K562 (cell line): ENCODE results near the gene NELL1. TPM values are rescaled to one million over a fixed set of nuclear protein-coding genes. Genes with fewer than 3 reads are reported as not detected.

ENCODE experiments used
- ATAC-seq: fragments of 200-7000 bp; cut with Tn5 transposase; 3 replicates; pipeline ENCODE4 v1.9.1; 2020; ENCODE audit warnings: moderate library complexity
- Bru-seq: library from RNA; stranded (reverse); fragments of 400-500 nt; gene quantifications from one replicate; lab custom pipeline; 2021; lab: Mats Ljungman, UMichigan
- BruChase-seq, 2 experiments: library from RNA; stranded (reverse); fragments of 400-500 nt; gene quantifications; one replicate each; lab custom pipeline; 2021; lab: Mats Ljungman, UMichigan
- BruUV-seq: library from RNA; stranded (reverse); fragments of 400-500 nt; replicated peaks from 2 replicates; lab custom pipeline; 2021; lab: Mats Ljungman, UMichigan
- CTCF ChIA-PET: fragments of 300-600 bp; formaldehyde crosslinking; extraction: SDS; loops from one replicate; lab custom pipeline; 2021; ENCODE audit warnings: low intra/inter-chr PET ratio; lab: Yijun Ruan, JAX
- POLR2A ChIA-PET: fragments of 300-600, 350-650 bp; sonication (Branson Sonifier 250); formaldehyde crosslinking; extraction: SDS; loops from one replicate; lab custom pipeline; 2021; ENCODE audit warnings: antibody characterized with exemption, inconsistent platforms; lab: Yijun Ruan, JAX
- DNase-seq, 4 experiments: peaks; one replicate each; pipeline versions ENCODE4 v3.0.0 to v3.0.0-alpha.2; 2011 to 2018; ENCODE audit warnings: low spot score in 3 of 4, mixed read lengths in 3 of 4; ENCODE audit errors: extremely low read depth in 1 of 4
- FAIRE-seq: peaks from 2 replicates; lab custom pipeline; 2011; peaks lifted over from hg19 to GRCh38; lab: Jason Lieb, UNC
- H2AFZ ChIP-seq: 2 replicates; pipeline ENCODE4 v1.6.0; 2011; ENCODE audit warnings: low read depth, low read length, control low read depth, inconsistent platforms
- H3K27ac ChIP-seq: fragments of 200-600 bp; 3 replicates; pipeline ENCODE4 v1.8.0; 2011; ENCODE audit warnings: low read depth, mild to moderate bottlenecking, control low read depth, inconsistent platforms, low read length, moderate library complexity, mixed read lengths; ENCODE audit errors: extremely low read depth
- H3K27me3 ChIP-seq, 2 experiments: fragments of 300-600 bp in 1 of 2; 2 replicates in 1 of 2; 3 replicates in 1 of 2; pipeline versions ENCODE4 v1.6.0 to v1.8.0; 2011; ENCODE audit warnings: inconsistent platforms in 2 of 2, low read length in 2 of 2, mild to moderate bottlenecking in 1 of 2, mixed read lengths in 1 of 2, moderate library complexity in 1 of 2; ENCODE audit not compliant: control insufficient read depth in 2 of 2, insufficient read depth in 2 of 2
- H3K36me3 ChIP-seq: fragments of 300-600 bp; 3 replicates; pipeline ENCODE4 v1.8.0; 2011; ENCODE audit warnings: mild to moderate bottlenecking, low read length, inconsistent platforms; ENCODE audit not compliant: control insufficient read depth, insufficient read depth
- H3K4me1 ChIP-seq, 2 experiments: fragments of 200-600 bp in 1 of 2; replicated peaks in 1 of 2; 2 replicates in 1 of 2; 3 replicates in 1 of 2; pipeline versions ENCODE4 v1.5.1 to v1.8.0; 2011; ENCODE audit warnings: inconsistent platforms in 2 of 2, low read length in 2 of 2, mild to moderate bottlenecking in 1 of 2, mixed read lengths in 1 of 2, moderate library complexity in 1 of 2; ENCODE audit not compliant: control insufficient read depth in 2 of 2, insufficient read depth in 2 of 2
- H3K4me2 ChIP-seq: 2 replicates; pipeline ENCODE4 v1.6.1; 2011; ENCODE audit warnings: low read length, control low read depth, inconsistent platforms, mixed read lengths; ENCODE audit not compliant: insufficient read depth
- H3K4me3 ChIP-seq: fragments of 200-600 bp; sonication (generic), shearing (Covaris generic); 2 replicates; pipeline ENCODE4 v1.5.1; 2016; ENCODE audit warnings: control low read depth, inconsistent platforms
- H3K79me2 ChIP-seq: fragments of 200-600 bp; 3 replicates; pipeline ENCODE4 v1.8.0; 2011; ENCODE audit warnings: low read length, inconsistent platforms; ENCODE audit not compliant: control insufficient read depth, insufficient read depth
- H3K9ac ChIP-seq, 2 experiments: 2 replicates each; pipeline versions ENCODE4 v1.6.0 to v1.6.1; 2011; ENCODE audit warnings: low read depth in 2 of 2, low read length in 2 of 2, control low read depth in 1 of 2, inconsistent platforms in 1 of 2, mild to moderate bottlenecking in 1 of 2, mixed read lengths in 1 of 2; ENCODE audit not compliant: insufficient read depth in 1 of 2
- H3K9me1 ChIP-seq: one replicate; pipeline ENCODE4 v1.6.0; 2011; ENCODE audit warnings: inconsistent platforms, mild to moderate bottlenecking, low read length, moderate library complexity; ENCODE audit not compliant: control insufficient read depth, insufficient read depth
- H3K9me3 ChIP-seq: replicated peaks from 2 replicates; pipeline ENCODE4 v1.5.1; 2011; ENCODE audit warnings: low read depth, low read length, inconsistent platforms; ENCODE audit not compliant: control insufficient read depth, insufficient read depth
- H4K20me1 ChIP-seq: replicated peaks from 2 replicates; pipeline ENCODE4 v1.6.1; 2011; ENCODE audit warnings: low read length, inconsistent platforms, mixed read lengths; ENCODE audit not compliant: control insufficient read depth, insufficient read depth
- CLOCK ChIP-seq: fragments of 250-450 bp; sonication (Bioruptor Pico); IDR thresholded peaks from 2 replicates; pipeline ENCODE4 v1.4.0; 2020; ENCODE audit warnings: mild to moderate bottlenecking, moderate library complexity, borderline replicate concordance
- FOXO4 ChIP-seq: fragments of 450-650 bp; formaldehyde crosslinking; IDR thresholded peaks from 2 replicates; pipeline ENCODE4 v1.4.0; 2020; ENCODE audit warnings: mild to moderate bottlenecking, moderate library complexity
- HLTF ChIP-seq: fragments of 450-650 bp; IDR thresholded peaks from 2 replicates; pipeline ENCODE4 v1.6.1; 2016
- MECOM ChIP-seq: fragments of 250-450 bp; sonication (Bioruptor Pico); IDR thresholded peaks from 2 replicates; pipeline ENCODE4 v1.8.0; 2022; ENCODE audit warnings: inconsistent platforms
- RBM15 ChIP-seq: fragments of 200-400 bp; formaldehyde crosslinking; IDR thresholded peaks from 2 replicates; pipeline ENCODE4 v1.6.1; 2018; ENCODE audit warnings: mild to moderate bottlenecking, low read length, moderate library complexity; ENCODE audit not compliant: insufficient read depth
- TSC22D4 ChIP-seq: fragments of 450-650 bp; IDR thresholded peaks from 2 replicates; pipeline ENCODE4 v1.6.1; 2016; ENCODE audit warnings: missing genetic modification characterization, missing biosample characterization, control low read depth
- USF1 ChIP-seq: sonication (generic); formaldehyde crosslinking; IDR thresholded peaks from 2 replicates; pipeline ENCODE4 v1.9.0; 2022; ENCODE audit warnings: mild to moderate bottlenecking, missing genetic modification reagents
- XRCC5 ChIP-seq: fragments of 200-400 bp; formaldehyde crosslinking; IDR thresholded peaks from 2 replicates; pipeline ENCODE4 v1.6.1; 2017; ENCODE audit warnings: low read depth, mild to moderate bottlenecking, low read length
- WGBS: fragments of 100-300 bp; shearing (Covaris generic); methylation state at CpG from one replicate; pipeline ENCODE4 v1.1.6; 2016; ENCODE audit warnings: low coverage, mixed read lengths; ENCODE audit not compliant: insufficient coverage; ENCODE audit errors: missing lambda C conversion rate; 5-methylcytosine and 5-hydroxymethylcytosine counted together
- in situ Hi-C: fragments of 300-500 bp; cut with MboI; formaldehyde crosslinking; loops from 4 replicates; pipeline ENCODE4 v1.15.0; 2018; ENCODE audit warnings: inconsistent platforms, mixed read lengths
- intact Hi-C: fragments of 100-400 bp; cut with micrococcal nuclease; formaldehyde crosslinking; loops from 2 replicates; pipeline ENCODE4 v1.14.2; 2022
- long read RNA-seq, 3 experiments: library from polyadenylated mRNA in 2 of 3; library from RNA in 1 of 3; unstranded in 2 of 3; stranded (forward) in 1 of 3; transcript quantifications; one replicate each; pipeline ENCODE4 v2.0.0, GENCODE V29; 2019 to 2022
- polyA minus RNA-seq, 3 experiments: library from RNA; depleted of rRNA, polyadenylated mRNA; stranded (reverse); fragments of >200 nt; gene quantifications; 2 replicates each; pipeline ENCODE4 v1.2.3, GENCODE V29; 2011
- polyA plus RNA-seq, 8 experiments: library from polyadenylated mRNA; depleted of rRNA in 4 of 8; stranded (reverse) in 5 of 8; unstranded in 3 of 8; fragments of >200 nt; fragmentation: Nextera tagmentation in 2 of 8; fragmentation: Illumina TruSeq in 1 of 8; extraction: Ambion mirVana in 2 of 8; extraction: Trizol in 1 of 8; gene quantifications; 2 replicates each; pipeline versions ENCODE4 v1.2.1 to v1.2.3, GENCODE V29; 2011 to 2014; ENCODE audit warnings: inconsistent platforms in 1 of 8, missing spikeins in 1 of 8
- total RNA-seq, 7 experiments: library from RNA; depleted of rRNA in 6 of 7; stranded (reverse); fragments of >200 nt in 6 of 7; fragmentation: Illumina TruSeq in 2 of 7; extraction: Trizol in 2 of 7; gene quantifications; 2 replicates each; pipeline versions ENCODE4 v1.2.1 to v1.2.3, GENCODE V29; 2011 to 2021; ENCODE audit warnings: low replicate concordance in 1 of 7
- TF ChIP-seq, protein P1 (sequence below): fragments of 450-650 bp; formaldehyde crosslinking; IDR thresholded peaks from 2 replicates; pipeline ENCODE4 v1.4.0; 2020; ENCODE audit warnings: mild to moderate bottlenecking, moderate library complexity

NELL1 gene
- not detected in 2 replicates for total RNA-seq (2011; cell fraction: chromatin; rRNA removed; ENCODE audit: low replicate concordance)
- total RNA-seq (2011; cell fraction: nucleolus; rRNA removed): not detected in 2 replicates
- total RNA-seq (2011; cell fraction: nucleoplasm; rRNA removed): not detected in 2 replicates
- total RNA-seq (2014; rRNA removed) (not detected in 2 replicates), total RNA-seq (2014; rRNA removed; fragmentation: Illumina TruSeq; extraction: Trizol) (not detected in 2 replicates), total RNA-seq (2015; rRNA removed; fragmentation: Illumina TruSeq; extraction: Trizol) (not detected in 2 replicates), total RNA-seq (2021) (not detected in 2 replicates), polyA plus RNA-seq (2011; rRNA removed) (not detected in 2 replicates), polyA plus RNA-seq (2014; fragmentation: Illumina TruSeq; extraction: Trizol) (not detected in 2 replicates), polyA plus RNA-seq (2014; fragmentation: Nextera tagmentation; extraction: Ambion mirVana) (not detected), polyA plus RNA-seq (2014; rRNA removed) (not detected in 2 replicates), polyA minus RNA-seq (2011; rRNA and poly(A)+ RNA removed) (not detected in 2 replicates), Bru-seq, nascent RNA (percentile 1 among the genes with signal in this experiment), BruChase-seq, experiment 1, labeled RNA remaining after a 2-hour chase (percentile 0 among the genes with signal in this experiment), BruChase-seq, experiment 2, labeled RNA remaining after a 6-hour chase (percentile 0 among the genes with signal in this experiment)
- not detected in 2 replicates for polyA plus RNA-seq (2011; cell fraction: cytosol; rRNA removed)
- not detected in 2 replicates for polyA plus RNA-seq (2011; cell fraction: nucleus; rRNA removed)
- not detected in 2 replicates for polyA plus RNA-seq (2012)
- not detected in 2 replicates for polyA minus RNA-seq (2011; cell fraction: cytosol; rRNA and poly(A)+ RNA removed)
- not detected in 2 replicates for polyA minus RNA-seq (2011; cell fraction: nucleus; rRNA and poly(A)+ RNA removed)
- long read RNA-seq, experiment 1: 0 reads
- long read RNA-seq, experiment 2: 0 reads
- long read RNA-seq, experiment 3: 0 reads

DNA sequence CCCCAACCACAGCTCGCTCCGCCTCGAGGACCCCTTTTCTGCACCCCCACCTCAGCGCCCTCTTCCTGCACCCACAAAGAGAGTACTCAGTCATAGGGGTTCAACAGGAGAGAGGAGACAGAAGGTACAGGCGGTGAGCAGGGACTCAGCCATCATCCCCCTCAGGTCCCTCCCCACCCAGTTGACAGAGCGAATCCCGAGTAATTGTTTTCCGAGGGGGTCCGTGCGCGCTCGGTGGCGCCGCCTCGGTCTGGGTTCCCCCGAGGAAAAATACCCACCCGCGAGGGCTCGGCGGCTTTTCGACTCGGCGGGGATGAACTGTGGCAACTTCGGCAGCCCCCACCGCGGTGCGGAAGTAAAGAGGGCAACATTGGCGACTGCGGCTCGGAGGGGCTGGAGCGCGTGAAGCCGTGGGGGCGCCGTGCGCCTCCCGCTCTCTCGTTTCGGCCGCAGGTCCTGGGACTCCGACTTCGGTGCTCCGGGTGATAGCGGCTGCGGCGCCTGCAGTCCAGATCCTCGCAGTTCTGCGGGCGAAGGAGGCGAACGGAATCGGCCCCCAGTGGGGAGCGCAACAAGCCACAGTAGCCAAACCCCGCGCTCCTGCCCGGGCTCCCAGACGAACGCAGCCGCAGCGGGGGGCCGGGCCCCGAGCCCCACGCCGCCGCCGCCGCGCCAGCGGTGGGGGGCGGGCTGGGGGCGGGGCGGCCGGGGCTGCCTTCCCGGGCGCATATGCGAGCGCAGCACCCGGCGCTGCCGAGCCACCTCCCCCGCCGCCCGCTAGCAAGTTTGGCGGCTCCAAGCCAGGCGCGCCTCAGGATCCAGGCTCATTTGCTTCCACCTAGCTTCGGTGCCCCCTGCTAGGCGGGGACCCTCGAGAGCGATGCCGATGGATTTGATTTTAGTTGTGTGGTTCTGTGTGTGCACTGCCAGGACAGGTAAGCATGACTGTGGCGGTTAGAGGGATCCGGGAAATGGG is at the start of gene NELL1:
Gene NELL1 (plus strand): TSS at position 743 of the 976 bp plus-strand sequence.
- no peak for ATAC-seq
- no peaks in the 10 kb centered on the region for H3K79me2 ChIP-seq
- no peak within 1 kb of the TSS for H2AFZ ChIP-seq
- DNase-seq: no peak
- H3K27ac ChIP-seq: no peak within 1 kb of the TSS
- H3K9me3 ChIP-seq: no peaks in the 10 kb centered on the region
- H4K20me1 ChIP-seq: no peaks in the 10 kb centered on the region
- WGBS: 9% methylated on average over 42 of the region's 93 CpGs
- ChIA-PET CTCF (no interaction called here), POLR2A (no interaction called here)
- H3K36me3 ChIP-seq: no peaks in the 10 kb centered on the region
- no peak within 1 kb of the TSS for H3K4me3 ChIP-seq
- H3K4me2 ChIP-seq: no peak within 1 kb of the TSS
- no peak within 1 kb of the TSS for H3K9ac ChIP-seq
- FAIRE-seq: no peak
- in situ Hi-C loops (no loop called here), intact Hi-C loops (no loop called here)
- H3K27me3 ChIP-seq: peaks cover 3 to 26% of the 10 kb centered on the region in 2 experiments; a peak in 3 of 5 replicates
- no peaks in the 10 kb centered on the region; a peak in 1 of 5 replicates for H3K4me1 ChIP-seq
- no TSS peak for BruUV-seq
- no peaks in the 10 kb centered on the region for H3K9me1 ChIP-seq
- TF ChIP-seq CLOCK (CRISPR knock-in tag) (no peak), RBM15 (no peak), MECOM (CRISPR knock-in tag) (no peak), HLTF (no peak), XRCC5 (no peak), TSC22D4 (tag) (no peak), FOXO4 (CRISPR knock-in tag) (no peak), USF1 (CRISPR knock-in tag) (no peak)
- TF ChIP-seq, protein P1, sequence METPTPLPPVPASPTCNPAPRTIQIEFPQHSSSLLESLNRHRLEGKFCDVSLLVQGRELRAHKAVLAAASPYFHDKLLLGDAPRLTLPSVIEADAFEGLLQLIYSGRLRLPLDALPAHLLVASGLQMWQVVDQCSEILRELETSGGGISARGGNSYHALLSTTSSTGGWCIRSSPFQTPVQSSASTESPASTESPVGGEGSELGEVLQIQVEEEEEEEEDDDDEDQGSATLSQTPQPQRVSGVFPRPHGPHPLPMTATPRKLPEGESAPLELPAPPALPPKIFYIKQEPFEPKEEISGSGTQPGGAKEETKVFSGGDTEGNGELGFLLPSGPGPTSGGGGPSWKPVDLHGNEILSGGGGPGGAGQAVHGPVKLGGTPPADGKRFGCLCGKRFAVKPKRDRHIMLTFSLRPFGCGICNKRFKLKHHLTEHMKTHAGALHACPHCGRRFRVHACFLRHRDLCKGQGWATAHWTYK (CRISPR knock-in tag): no peak
